IPS DF 4.7 (cell line): ENCODE results near the gene C20orf173.
"Not testable (repeated sequence)": the region's sequence is repeated elsewhere in the genome, so short reads cannot be mapped to it uniquely, and the experiment has no call there.

Experiments
- DNase-seq: peaks from one replicate; pipeline ENCODE4 v3.0.0-alpha.2; 2013; ENCODE audit warnings: low spot score; ENCODE audit errors: extremely low read depth

C20orf173 gene

GRCh38 chr20:35546127-35546526 is 16.7 kb upstream of the C20orf173 start:
- no peak for DNase-seq

- DNase-seq = not testable (repeated sequence)
Observed at GRCh38 chr20:35544941-35545340, 15.5 kb upstream of the C20orf173 start.

- DNase-seq = no peak
Observed at GRCh38 chr20:35544436-35544835, 15.0 kb upstream of the C20orf173 start.

GRCh38 chr20:35542990-35543389 is 13.5 kb upstream of the C20orf173 start:
- no peak for DNase-seq

DNA sequence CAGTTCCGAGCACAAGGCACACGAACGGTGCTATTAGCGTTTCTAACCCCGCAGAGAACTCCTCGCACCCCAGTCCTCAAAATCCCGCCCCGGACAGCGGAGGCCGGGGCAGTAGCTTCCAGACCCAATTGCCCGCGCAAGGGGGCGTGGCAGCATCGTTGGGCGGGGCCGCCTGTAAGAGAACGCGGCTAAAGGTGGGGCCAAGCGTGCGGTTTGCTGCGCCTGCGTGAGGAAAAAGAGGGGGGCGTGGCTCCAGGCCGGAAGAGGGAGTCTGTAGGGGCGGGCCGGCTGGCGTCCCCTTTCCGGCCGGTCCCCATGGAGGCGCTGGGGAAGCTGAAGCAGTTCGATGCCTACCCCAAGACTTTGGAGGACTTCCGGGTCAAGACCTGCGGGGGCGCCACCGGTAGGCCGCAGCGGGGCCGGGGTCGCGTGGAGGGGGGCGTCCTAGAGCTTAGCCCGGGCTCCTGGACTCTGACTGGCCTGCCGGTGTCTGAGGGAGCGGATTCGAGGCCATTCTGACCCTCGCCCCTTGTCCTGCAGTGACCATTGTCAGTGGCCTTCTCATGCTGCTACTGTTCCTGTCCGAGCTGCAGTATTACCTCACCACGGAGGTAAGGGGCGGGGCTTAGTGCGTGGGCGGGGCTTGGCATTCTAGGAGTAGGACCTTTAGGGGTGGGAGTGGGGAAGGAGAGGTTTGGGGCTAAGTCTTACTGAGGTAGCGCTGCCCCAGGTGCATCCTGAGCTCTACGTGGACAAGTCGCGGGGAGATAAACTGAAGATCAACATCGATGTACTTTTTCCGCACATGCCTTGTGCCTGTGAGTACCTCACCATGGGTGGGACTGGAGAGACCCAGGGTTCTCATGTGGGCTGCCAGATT is 12.6 kb upstream of the C20orf173 start, which contains the start of gene ERGIC3:
ERGIC3 (plus strand) TSS at position 296 of the 880 bp plus-strand sequence; CDS start at position 316, 20 bp downstream.
- no peak for DNase-seq

- DNase-seq = no peak
Observed at GRCh38 chr20:35541118-35541782, 11.8 kb upstream of the C20orf173 start.

DNA sequence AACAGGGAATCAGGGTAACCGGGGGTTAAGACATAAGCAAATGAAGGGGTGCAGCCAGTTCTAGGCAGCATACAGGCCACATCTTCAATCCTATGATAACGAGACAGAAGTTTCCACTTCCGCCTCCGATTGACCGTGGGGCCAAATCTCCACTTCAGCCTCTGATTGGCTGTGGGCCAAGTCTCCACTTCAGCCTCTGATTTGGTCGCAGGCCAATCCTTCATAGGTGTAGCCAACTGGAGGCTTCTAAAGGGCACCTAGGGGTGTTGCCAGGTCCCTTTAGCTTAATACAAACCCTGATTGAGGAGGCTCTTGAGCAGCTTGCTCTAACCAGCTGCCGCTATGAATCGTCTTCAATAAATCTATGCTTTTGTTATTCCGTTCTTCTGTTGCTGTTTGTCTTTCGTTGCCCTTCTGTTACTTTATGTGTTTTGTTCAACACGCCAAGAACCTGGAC is 10.3 kb upstream of the C20orf173 start:
- no peak for DNase-seq

DNA sequence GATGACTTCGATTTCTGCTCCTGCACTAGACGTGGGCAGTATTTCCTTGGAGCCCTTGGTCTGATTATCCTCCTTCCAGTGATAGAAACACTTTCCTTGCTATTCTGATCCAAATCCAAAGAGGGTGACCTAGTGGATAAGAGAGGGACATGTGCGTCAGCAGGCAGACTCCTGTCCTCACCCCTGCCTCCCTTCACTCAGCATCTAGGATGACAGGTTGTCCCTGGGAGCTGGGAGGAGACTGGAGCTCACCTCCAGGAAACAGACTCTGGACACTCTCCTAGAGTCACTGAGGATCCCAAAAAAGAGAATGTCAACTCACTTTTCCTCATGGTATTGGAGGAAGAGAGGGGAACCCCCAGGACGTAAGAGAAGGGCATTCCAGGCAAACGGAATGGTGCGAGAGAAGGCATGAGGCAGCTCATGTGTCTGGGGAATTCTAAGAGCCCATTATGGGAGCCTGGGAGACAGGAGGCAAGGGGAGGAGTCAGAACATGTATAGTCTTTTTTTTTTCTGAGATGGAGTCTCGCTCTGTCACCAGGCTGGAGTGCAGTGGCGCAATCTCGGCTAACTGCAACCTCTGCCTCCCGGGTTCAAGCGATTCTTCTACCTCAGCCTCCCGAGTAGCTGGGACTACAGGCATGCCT is 2.2 kb downstream of the C20orf173 start:
- DNase-seq = no peak

DNA sequence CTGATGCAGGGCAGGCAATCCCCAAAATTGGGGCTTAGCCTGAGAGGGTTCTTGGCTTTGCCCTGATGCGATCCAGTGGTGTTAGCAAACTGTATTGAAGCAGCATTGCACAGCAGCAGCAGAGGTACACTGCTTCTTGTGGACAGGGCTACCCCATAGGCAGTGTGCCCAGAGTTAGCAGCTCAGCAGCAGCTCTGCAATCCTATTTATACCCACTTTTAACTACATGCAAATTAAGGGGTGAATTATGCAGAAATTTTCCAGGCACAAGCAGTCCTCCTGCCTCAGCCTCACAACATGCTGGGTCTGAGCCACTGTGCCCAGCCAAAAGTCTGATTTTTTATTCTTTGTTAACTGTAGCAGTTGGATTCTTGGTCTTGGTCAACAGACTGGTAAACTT is 3.8 kb downstream of the C20orf173 start:
- DNase-seq = no peak

DNA sequence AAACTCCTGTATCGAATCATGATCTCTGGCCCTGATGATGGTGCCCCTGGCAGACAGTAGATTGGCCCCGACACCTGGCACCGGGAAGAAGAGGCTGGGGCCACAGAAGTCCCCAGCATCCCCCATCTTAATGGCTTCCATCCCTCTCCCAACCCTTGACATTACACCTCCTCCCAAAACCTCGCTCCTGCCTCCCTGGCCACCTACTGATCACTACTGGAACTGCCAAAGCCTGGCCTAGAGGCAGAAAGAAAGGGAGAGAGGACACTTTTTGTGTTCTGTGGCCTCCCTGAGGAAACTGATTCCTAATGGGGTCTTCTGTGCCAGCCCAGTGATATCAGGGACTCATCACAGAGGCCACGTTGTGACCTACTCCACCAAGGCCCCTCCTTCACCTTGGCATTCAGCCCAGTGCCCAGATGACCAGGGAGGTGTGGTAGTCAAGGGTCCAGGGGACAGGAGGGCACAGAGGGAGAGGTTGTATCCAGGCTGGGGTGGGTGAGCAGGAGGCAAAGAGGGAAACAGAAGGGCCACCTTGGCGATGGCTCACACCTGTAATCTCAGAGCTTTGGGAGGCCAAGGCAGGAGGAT is 6.1 kb downstream of the C20orf173 start:
- no peak for DNase-seq

DNA sequence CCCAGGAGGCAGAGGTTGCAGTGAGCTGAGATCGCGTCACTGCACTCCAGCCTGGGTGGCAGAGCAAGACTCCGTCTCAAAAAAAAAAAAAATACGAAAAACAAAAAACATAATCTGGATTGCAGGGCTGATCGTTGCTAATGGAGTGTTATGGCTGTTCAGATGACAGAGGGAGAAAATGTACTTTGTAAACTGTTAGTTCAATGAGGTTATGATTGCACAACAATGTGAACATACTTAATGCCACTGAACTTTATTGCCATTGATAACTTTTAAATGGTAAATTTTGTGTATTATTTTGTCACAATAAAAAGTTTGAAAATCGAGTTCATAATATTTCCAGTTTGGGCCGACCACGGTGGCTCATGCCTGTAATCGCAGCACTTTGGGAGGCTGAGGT is 10.5 kb downstream of the C20orf173 start:
- no peak for DNase-seq

- DNase-seq = not testable (repeated sequence)
Observed at GRCh38 chr20:35517767-35518166, 11.7 kb downstream of the C20orf173 start.

DNA sequence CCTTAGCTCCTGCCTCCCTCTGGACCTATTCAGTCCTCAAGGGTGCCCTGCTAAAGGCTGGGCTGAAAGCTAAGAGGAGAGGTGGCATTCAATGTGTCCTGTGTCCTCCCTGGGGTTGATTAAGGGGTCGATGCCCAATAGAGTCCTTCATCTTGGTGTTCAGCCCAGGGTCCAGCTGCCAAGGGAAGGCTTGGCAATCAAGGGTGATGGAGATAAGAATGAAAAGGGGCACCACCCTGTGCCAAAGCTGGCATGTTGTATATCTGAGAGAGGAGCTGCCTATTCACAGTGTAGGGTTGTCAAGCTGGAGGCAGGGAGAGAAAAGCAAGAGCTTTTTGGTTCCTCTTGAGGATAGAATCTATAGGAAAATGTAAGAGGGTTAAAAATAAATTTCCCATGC is 12.3 kb downstream of the C20orf173 start:
- DNase-seq = no peak

DNA sequence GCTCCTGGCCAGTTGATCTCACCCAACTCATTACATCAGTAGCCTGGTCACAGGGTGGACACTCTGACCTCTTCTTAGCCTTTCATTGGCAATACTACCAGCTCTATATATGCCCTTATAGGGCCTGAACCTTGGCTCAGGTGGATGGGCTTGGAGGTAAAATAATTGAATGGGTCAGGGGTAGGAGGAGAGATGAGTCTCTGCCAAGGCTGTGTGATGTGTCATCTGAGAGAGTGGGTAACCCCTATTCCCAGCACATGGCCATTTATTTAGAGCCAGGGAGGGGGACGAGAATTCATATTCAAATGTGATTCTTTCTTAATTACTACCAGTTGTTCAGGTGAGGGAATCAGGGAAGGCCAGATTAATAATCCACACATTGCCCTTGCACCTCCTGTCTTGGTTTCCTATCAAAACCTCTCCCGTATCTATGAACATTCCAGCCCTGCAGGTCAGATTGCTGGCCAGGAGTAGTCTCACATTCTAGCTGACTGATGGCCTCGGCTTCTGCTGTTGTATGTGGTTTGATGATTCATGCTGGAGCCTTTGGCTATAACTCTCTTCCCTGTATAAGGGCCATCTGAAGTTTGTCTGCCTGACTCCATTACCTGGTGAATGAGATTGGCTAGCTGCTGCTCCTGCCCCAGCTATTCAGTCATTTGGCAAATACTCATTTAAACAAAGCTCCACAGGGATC is 13.4 kb downstream of the C20orf173 start:
- DNase-seq = no peak

DNA sequence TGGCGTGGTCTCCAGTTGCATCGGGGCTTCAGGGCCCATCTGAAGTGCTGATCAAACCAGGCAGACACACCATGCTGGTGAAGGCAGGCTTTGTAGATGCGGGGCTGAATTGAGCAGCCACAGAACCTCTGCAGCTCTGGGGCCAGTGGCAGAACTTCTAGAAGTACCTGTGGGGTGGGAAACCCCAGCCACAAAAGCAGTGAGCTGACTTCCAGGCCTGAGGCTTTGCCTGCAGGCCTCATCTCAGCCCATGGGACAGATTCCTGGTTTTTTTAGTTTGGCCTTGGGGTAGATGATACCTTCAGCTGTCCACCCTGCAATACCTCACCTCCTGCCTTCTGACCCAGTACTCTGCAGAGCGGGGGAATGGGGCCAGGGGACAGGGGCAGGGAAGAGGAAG is 14.1 kb downstream of the C20orf173 start:
- no peak for DNase-seq

GRCh38 chr20:35514371-35514932 is 15.0 kb downstream of the C20orf173 start:
- no peak for DNase-seq

DNA sequence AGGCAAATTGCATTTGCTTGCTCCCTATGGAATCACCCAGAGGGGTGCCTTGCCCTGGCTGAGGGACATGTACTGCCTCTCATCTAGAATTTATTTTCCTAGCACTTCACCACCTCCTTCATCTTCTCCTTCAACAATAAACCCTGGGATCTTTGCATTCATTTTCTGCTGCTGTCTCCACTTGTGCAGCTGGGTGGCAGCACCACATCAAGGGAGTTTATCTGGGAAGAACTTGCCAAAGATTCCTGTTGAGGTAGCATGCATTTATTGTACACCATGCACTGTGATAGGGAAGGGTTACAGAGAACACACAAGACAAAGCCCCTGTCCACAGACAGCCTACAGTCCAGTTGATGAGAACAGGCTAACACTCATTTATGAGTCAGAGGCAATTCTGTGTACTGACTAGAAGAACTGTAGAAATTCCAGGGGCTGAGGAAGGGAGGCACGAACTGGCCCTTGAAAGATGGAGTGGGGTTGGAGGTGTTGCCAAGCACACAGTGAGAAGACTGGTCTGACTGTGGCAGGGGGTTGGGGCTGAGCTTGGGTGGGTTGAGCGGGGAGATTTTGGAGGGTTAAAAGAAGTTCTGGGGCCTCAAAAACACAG is 17.5 kb downstream of the C20orf173 start:
- DNase-seq = no peak

- DNase-seq = no peak
Observed at GRCh38 chr20:35510951-35511735, 18.3 kb downstream of the C20orf173 start.

DNA sequence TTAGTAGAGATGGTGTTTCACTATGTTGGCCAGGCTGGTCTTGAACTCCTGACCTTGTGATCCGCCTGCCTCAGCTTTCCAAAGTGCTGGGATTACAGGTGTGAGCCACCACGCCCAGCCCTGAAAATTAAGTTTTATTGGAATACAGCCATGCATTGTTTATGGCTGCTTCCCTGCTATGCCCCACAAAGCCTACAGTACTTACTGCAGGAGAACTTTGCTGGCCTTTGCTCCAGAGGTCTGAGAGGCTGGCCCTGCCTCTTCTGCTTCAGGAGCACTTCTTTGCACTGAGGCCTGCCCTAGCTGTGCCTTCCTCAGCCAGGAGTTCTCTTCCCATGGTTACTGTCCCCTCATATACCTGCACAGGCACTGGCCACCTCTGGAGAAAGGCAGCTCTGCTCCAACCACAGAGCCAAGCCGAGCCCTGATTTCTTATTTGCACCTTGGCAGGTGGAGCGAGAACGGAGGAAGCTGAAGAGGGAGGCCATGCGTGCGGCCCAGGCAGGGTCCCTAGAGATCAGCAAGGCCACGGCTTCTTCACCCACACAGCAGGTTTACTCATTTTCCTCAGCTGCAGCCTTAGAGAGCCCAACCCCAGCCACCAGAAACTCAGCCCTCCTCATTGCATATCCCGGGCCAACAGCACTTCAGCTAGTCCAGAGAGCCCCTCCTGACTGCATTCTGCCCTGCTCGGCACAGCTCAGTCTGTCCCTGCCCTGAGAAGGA is 20.8 kb downstream of the C20orf173 start:
- DNase-seq = no peak
